ENCODE results near the gene PHOX2B. TPM values are rescaled to one million over a fixed set of nuclear protein-coding genes. Genes with fewer than 3 reads are reported as not detected.

PHOX2B gene
- total and polyA plus RNA-seq, 2 of the 8 experiments (the other 6 are each of a cell fraction or from before 2014, with no cell fraction given) = not detected

DNA sequence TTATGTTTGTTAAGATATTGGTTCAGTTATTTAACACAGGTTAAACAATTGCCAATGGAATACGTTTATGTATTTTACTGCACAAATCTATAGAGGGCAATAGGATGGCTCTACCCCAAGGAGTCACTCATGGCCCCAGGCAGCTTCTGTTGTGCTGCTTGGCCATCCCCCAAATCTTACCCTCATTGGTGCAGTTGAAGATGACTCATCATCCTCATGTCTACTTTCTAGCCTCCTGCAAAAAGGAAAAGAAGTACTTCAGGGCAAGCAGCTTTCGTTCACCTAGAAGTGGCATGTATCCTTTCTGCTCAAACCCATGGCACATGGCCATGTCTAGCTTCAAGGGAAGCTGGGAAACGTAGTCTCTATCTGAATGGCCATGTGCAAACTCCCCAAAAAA lies 14.2 kb downstream of the PHOX2B start:
- H3K79me2 ChIP-seq (ENCODE audit: control insufficient read depth in 1 of 2, insufficient read depth in 2 of 2, low read length in 2 of 2) = no peaks in the 10 kb centered on the region
- H4K20me1 ChIP-seq (replicated peaks in 1 of 2; ENCODE audit: control insufficient read depth in 1 of 2, insufficient read depth in 2 of 2, low read length in 2 of 2) = no peaks in the 10 kb centered on the region
- no peak for FAIRE-seq
- no peak overlapping the region for H3K56ac ChIP-seq (replicated peaks; ENCODE audit: insufficient read length, low read depth, low read length)
- H3K4me3 ChIP-seq (ENCODE audit: extremely low read depth in 1 of 4, insufficient read depth in 2 of 4, low read depth in 3 of 4, low read length in 4 of 4) = no peak overlapping the region
- peaks cover 0 to 2% (median 0%) of the 10 kb centered on the region in 4 experiments; a peak in 2 of 7 replicates for H3K27me3 ChIP-seq (replicated peaks in 1 of 4; ENCODE audit: control insufficient read depth in 3 of 4, extremely low read depth in 1 of 4, insufficient read depth in 3 of 4, low read length in 3 of 4)
- no peaks in the 10 kb centered on the region for H3K79me1 ChIP-seq (ENCODE audit: low read depth, low read length)
- H2BK120ac ChIP-seq (replicated peaks; ENCODE audit: low read depth, low read length) = no peak overlapping the region
- no peaks in the 10 kb centered on the region for H3K36me3 ChIP-seq (ENCODE audit: control insufficient read depth in 2 of 4, insufficient read depth in 4 of 4, low read length in 3 of 4)
- H2AK5ac ChIP-seq (ENCODE audit: low read depth, low read length) = no peak overlapping the region
- no peak overlapping the region for H3K27ac ChIP-seq (ENCODE audit: low read depth, low read length)
- no peak overlapping the region for H2BK20ac ChIP-seq (ENCODE audit: low read length)
- no peaks in the 10 kb centered on the region for H3K4me1 ChIP-seq (replicated peaks in 1 of 4; ENCODE audit: control insufficient read depth in 3 of 4, insufficient read depth in 4 of 4, low read length in 3 of 4)
- H3K9me3 ChIP-seq (ENCODE audit: insufficient read depth in 2 of 2, low read depth in 1 of 2, low read length in 1 of 2) = no peaks in the 10 kb centered on the region
- TF ChIP-seq, protein P1, sequence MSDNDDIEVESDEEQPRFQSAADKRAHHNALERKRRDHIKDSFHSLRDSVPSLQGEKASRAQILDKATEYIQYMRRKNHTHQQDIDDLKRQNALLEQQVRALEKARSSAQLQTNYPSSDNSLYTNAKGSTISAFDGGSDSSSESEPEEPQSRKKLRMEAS (IDR thresholded peaks at IDR 0.05) = 0 out of 2 replicates have a peak, but pooled peaks have one; percentile 33
- no peak for TF ChIP-seq SP2 (IDR thresholded peaks at IDR 0.05; ENCODE audit: low read length)
- H3K14ac ChIP-seq (ENCODE audit: insufficient read length) = no peak overlapping the region
- H3K23ac ChIP-seq (ENCODE audit: insufficient read length) = no peak overlapping the region
- H3K4me2 ChIP-seq (ENCODE audit: insufficient read depth in 1 of 2, low read depth in 2 of 2, low read length in 2 of 2) = no peak overlapping the region
- ChIA-PET POLR2A (ENCODE audit: partially characterized antibody) (no interaction called here), CTCF (ENCODE audit: partially characterized antibody) (interaction anchor here (0.8 to 1.6 kb wide), 2 partner anchors 10 to 129 kb away, joined by 3 to 7 read pairs; no protein-coding TSS in a partner anchor)
- DNase-seq (ENCODE audit: low read depth in 1 of 2, low spot score in 2 of 2) = no peak
- no peaks in the 10 kb centered on the region for H3K23me2 ChIP-seq (ENCODE audit: low read depth, low read length)
- 79% methylated on average over 3 of the region's 3 CpGs; no CpG with 5 or more reads in 1 of the 2 experiments for WGBS, 2 experiments (ENCODE audit: extremely low coverage in 1 of 2, insufficient coverage in 1 of 2, insufficient read length in 1 of 2, insufficient replicate concordance in 2 of 2, low coverage in 1 of 2, low lambda C conversion rate in 2 of 2, missing lambda C conversion rate in 1 of 2)
- H4K5ac ChIP-seq (ENCODE audit: insufficient read length, low read depth, low read length) = no peak overlapping the region
- H2BK5ac ChIP-seq (ENCODE audit: low read depth, low read length) = no peak overlapping the region
- peak overlapping the region; percentile 4; the same call in 1 of the 2 replicates for H2AFZ ChIP-seq (ENCODE audit: low read length)
- H4K91ac ChIP-seq (replicated peaks; ENCODE audit: insufficient read length, low read length) = no peak overlapping the region
- H2BK15ac ChIP-seq (ENCODE audit: low read length) = no peak overlapping the region
- no peak overlapping the region for H4K8ac ChIP-seq (ENCODE audit: extremely low read depth, insufficient read depth, low read length)
- H3K9ac ChIP-seq (replicated peaks in 1 of 4; ENCODE audit: extremely low read depth in 1 of 4, low read depth in 3 of 4, low read length in 3 of 4) = no peak overlapping the region
- no peak overlapping the region for H2BK12ac ChIP-seq (ENCODE audit: low read depth, low read length)
- no peak overlapping the region for H3K4ac ChIP-seq (replicated peaks; ENCODE audit: insufficient read length, low read depth, low read length)
- no peak overlapping the region for H3K18ac ChIP-seq (ENCODE audit: extremely low read depth, low read length)
